ENCODE data around the gene KLHL33.
"Not testable (repeated sequence)": the region's sequence is repeated elsewhere in the genome, so short reads cannot be mapped to it uniquely, and the experiment has no call there.

The KLHL33 gene

DNA sequence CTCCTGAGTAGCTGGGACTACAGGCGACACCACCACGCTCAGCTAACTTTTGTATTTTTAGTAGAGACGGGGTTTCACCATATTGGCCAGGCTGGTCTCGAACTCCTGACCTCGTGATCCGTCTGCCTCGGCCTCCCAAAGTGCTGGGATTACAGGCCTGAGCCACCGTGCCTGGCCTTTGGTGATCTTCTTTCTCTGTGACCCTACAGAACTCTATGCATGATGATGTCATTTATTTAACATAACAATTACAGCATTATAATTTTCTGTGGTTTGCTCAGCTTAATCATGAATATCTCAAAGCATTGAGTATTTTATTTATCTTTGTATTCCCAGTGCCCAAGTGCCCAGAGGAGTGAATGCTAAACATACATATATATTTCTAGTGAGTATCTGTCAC lies 16.9 kb upstream of the KLHL33 start:
- DNase-seq: not testable (repeated sequence)

DNA sequence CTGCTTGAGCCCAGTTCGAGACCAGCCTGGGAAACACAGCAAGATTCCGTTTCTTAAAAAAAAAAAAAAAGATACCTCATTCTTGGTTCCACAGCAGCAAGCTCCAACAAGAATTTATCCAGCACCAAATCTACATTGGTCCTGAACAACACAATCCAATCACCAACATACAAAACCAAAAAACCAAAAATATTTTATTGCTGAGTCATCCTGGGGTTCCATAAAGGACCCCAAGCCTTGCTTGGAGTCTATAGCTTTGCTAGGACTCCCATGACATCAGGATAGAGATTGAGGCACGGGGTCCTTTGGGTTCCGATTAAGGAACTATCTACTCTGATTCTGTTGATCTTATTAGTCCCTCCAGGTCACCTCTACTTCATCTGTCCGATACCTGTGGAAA lies 10.9 kb upstream of the KLHL33 start:
- DNase-seq: no peak

DNA sequence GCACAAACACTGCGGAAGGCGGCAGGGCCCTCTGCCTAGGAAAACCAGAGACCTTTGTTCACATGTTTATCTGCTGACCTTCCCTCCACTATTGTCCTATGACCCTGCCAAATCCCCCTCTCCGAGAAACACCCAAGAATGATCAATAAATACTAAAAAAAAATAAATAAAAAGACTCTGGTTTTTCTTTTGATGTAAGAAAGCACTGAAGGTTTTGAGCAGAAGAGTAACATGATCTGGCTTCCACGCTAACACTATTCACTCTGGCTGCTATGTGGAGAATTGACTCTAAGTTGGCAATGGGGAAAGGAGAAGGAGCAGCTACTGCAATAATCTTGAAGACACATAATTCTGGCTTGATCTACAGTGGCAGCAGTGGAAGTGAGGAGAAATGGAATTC lies 7.7 kb upstream of the KLHL33 start:
- DNase-seq: not testable (repeated sequence)

DNA sequence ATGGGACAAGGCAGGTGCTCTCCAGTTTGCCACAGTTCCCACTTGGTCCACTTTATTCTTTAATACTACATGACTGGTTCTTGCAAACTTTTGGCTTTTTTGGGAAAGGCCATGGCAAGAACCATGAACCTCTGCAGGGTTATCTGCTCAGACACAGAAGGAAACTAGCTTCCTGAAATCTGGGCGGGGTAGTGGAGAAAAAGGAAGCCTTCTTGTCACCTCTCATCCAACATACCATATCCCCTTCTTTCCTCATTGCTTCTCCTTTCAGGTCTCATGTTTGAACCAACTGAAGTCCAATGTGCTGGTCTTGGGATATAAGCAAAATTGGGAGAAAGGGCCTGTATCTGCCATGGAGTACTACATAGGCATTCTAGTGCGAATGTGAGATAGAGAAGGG lies 5.5 kb upstream of the KLHL33 start:
- no peak for DNase-seq

DNA sequence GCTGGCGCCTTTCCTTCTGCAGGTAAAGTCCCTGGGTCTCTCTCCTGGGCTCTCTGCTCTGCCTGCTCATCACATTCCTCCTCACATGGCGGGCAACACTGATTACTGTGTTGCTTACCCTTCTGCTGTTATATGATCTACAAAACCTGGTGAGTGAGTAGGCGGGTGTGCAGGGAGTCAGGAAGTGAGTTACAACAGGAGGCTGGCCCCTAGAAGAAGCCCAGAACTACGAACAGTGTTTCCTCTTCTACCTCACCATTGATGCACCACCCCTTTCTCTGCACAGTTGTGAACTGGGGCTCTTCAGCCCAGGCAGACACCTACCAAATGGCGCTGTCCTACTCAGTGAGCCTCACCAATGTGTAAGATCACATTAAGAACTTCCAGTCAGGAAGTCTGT lies 4.9 kb upstream of the KLHL33 start:
- DNase-seq: peak; percentile 41

DNA sequence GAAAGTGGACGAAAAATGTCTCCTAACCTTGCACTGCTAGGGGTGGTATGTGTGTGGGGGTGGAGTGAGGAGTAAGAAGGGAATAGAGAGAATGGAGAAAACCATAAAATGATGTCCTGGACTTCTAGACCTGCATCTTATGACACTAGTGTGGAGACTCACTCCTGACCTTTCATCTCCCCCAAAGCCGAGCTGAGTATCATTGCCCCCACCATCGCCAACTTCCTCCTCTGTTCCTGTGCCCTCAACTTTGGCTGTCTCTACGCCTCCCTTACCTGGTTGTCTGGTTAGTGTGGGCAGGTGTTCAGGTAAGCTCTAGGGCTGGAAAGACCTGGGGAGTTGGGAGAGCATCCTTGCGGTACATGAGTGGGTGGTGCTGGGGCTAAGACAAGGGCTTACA lies 4.5 kb upstream of the KLHL33 start:
- no peak for DNase-seq

DNA sequence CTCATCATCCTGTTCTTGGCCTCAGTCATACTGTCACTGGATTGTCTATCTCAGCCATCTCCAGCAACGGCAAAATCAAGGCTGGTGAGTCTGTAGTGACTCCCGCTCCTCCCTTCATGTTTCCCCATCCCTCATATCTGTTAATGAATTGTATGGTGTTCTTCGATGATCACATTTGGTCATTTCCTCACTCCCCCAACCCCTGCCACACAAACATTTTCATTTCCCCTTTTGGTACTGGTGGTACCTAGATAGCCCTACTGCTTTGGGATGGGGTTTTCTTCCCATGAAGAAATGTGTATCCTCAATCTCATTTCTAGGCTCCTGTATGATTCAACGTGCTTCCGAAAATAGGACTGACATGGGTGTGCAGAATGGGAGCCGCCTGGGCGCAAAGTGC lies 2.7 kb upstream of the KLHL33 start:
- DNase-seq: no peak

DNA sequence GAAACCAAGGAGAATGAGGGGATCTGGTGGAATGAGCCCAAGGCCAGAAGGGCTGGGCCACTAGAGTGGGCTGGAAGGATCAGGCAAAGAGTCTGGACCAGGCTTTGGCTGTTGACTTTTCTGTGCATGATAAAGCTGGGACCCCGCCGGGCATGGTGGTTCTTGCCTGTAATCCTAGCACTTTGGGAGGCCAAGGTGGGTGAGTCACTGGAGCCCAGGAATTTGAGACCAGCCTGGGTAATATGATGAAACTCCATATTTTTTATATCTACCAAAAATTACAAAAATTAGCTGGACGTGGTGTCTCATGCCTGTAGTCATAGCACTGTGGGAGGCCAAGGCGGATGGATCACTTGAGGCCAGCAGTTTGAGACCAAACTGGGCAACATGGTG lies 393 bp upstream of the KLHL33 start:
- no peak for DNase-seq

DNA sequence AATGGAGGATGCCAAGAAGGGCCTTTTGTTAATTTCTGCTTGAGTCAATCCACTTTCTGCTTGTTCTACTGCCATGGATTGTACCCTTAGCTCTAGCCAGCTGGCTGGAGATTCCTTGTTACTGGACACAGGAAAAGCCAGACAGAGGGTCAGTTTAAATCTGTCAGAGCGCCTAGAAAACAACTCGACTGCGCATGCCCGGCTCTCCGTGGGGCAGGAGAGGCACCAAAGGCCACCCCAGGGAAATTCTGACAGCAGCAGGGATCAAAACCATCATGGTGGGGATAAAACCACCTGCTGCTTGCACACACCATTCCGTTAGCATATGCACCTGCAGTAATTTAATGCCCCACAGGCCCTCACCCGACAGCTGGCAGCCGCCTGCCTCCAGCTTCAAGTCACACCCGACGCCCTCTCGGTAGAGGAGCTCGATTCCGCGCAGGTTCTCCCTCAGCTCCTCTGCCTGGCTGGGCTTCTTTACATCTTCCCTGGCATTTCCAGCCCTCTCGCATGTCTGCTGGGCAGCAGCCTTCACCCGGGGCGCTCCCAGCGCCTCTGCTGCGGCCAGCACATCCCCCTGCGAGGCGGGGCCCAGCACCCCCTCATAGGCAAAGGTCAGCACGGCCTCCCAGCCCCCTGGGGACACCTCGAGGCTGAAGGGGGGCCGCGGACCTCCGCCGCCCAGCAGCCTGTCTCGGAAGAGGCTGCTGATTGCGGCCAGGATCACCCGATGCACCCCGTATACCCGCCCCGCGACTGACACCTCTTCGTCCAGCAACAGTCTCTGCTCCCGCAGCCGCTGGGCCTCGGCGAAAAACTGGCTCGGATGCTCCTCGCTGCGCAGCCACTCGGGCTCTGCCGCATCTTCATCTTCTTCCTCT lies 1.0 kb downstream of the KLHL33 start:
- no peak for DNase-seq

DNA sequence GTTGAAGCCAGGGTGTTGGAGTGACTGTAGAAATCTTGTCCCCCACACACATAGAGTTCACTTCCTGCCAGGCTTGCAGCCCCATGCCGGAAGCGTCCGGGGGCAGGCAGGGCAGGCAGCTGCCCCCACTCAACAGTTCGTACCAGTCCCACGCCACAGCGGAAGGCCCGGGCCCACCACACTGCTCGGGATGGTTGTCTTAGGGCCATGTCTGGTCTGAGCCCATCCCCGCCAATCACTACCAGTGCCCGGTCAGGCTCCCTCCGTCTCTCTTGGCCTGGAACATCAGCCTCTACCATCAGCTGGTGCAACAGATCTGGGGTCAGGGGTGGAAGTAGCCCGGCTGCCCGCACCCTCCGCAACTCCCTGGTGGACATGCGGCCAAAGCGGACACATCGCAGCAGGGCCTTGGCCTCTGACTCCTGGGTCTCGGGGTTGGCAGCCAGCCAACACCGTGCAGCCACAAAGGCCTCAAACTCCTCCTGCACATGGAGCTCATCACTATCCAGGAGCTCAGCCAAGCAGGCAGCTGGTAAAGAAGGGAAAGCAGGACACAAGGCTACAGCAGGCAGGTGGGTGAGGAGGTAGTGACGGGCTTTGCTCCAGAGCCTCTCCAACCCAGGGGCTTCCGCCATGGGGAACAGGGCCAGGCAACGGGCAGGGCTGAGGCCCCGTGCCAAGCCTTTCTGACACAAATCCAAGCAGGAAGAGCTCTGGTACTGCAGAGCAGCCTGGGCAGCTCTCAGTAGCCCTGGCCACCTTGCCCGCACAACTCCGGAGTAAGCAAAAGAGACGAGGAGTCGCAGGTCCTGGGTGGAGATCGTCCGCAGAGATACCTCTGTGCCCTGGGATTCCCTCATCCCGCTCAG lies 5.9 kb downstream of the KLHL33 start:
- DNase-seq: no peak

DNA sequence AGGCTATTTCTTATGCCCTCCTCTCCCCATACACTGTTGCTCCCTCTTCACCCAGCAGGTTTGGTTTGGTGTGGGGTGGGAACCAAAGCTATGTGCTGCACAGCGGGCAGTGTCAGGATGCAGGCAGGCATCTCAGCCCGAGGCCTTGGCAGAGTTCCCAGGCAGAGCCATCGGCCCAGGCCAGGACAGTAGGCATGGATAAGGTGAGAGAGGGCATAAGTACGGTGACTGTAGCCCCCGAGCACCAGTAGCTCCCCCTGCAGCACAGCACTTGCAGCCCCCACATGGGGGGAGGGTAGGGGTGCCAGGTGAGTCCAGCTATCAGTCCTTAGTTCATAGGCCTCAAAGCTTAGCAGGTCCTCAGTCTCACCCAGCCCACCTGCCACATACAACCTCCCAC lies 7.2 kb downstream of the KLHL33 start:
- no peak for DNase-seq

DNA sequence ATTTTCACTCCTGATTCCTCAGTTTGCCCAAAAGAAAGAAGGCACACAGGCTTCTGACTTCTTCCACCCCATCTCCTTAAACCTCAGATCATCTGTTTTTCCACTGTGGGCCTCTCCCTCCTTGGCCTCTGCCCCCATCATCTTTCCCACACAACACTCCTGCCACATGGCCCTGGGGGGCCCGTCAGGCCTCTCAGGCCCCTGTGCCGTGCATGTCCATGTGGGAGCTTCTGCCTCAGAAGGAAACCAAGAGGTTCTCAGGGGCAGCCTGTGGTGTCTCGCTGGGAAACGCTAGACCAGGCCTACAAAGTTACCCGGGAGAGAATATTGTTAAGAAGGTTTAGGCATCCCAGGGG lies 8.0 kb downstream of the KLHL33 start:
- no peak for DNase-seq

DNA sequence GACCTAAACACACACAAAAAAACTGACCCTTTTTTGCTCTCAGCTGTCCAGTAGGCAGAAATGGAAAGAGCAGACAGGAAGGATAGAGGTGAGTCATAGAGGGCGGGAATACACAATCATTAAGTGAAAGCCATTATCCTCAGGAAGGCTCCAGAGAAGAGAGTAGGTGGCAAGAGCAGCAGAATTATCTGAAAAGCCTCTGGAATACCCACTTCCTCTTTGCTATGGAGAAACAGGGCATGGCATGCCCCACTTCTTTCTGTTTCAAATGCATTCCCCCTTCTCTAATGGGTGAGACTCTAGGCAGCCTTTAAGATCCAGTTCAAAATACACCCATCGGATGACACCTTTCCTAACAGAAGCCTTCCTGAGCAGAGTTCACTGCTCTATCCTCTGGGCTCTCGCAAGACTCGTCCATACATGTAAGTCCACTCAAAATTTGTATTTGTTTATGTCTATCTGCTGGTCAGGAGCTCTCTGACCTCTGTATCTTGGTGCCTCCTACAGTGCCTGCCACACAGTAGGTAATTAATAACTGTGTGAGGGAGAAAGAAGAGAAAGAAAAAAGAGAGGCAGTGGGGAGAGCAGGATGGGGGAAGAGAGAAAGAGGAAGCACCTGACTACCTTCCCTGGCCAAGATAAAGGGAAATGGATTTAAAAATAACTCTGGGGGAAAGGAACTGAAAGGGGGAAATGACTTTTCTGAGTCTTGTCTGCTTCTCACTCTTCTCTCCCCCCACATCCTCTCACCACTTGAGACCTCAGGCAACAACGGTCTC lies 8.5 kb downstream of the KLHL33 start:
- DNase-seq: no peak

DNA sequence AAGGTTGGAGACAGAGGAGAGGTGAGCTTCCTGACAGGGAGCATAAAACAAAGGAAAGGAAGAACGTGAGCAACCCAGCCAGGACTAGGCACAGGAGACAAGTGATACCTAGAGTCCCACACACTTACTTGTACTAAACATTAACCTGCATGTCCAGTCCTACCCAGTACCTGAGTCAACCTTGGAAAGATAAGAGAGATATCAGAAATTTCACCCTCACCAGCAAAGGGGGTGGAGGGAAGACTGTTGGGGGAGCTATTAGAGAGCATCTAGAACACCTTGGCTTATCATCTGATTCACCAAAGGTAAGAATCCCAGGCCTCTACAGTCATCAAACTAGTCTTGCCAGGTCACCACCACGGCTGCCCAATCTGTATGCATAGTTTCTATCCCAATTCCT lies 11.1 kb downstream of the KLHL33 start:
- DNase-seq: no peak

DNA sequence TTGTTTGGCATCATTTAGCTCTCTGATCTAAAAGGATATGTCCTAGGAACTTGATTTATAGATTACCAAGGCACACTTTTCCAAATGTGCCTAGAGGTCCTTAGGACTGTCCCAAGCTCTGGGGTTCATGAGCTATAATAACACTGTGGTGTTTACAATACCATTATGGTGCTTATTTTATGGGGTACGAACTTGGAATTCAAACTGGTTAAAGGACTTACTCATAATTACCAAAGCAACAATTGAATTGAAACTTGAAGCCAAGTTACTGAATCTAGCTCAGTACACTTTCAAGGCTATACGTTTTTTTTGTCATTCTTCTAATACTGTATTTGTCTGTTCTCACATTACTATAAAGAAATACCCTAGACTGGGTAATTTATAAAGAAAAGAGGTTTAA lies 13.1 kb downstream of the KLHL33 start:
- no peak for DNase-seq

DNA sequence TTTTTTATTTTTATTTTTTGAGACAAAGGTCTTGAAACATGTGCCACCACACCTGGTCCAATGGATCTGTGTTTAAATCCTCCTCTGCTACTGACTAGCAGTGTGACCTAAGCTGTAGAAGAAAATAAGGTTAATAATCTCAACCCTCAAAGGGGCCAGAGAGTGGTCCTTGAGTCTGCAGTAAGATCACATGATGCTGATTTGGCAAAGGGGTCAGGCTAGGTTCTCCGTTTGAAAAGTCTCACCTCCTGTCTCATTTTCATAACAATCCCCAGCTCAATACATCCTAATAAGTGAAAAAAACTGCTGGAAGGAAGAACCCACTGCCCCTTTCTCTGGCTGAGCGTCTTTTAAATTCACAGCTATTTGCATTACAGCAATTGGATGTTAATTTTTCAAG lies 14.7 kb downstream of the KLHL33 start:
- no peak for DNase-seq

DNA sequence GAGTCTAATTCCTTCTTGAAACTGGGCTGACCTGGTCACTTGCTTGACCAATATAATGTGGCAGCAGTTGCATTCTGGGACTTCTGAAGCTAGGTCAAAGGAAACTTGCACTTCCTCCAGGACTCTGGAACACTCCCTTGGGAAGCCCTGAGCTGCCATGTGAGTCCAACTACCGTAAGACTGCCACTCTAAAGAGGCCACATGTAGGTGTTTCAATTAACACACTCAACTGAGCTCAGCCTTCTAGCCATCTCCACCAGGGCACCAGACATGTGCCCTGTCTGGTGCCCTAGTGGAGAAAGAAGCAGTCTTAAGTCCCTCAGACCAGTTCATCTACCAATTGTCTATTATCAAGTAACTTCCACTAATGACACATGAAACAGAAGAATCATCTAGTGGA lies 16.5 kb downstream of the KLHL33 start:
- DNase-seq: no peak

DNA sequence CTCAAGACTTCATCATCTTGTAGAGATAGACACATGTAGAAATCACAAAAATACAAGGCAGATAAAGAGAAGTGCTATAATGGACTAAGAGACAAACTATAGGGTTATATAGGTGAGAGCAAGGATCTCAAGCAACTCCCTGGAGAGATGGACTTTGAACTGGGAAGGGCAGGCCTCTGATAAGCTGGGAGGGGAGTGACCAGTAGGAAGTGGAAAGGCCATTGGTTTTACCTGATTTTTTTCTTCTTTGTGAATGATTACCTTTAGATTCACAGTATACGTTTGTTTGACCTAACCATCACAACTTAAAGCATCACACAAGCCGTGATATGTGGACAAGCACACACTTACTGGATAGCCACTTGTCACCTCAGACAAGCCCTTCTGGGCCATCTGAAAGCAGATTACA lies 17.5 kb downstream of the KLHL33 start:
- no peak for DNase-seq

DNA sequence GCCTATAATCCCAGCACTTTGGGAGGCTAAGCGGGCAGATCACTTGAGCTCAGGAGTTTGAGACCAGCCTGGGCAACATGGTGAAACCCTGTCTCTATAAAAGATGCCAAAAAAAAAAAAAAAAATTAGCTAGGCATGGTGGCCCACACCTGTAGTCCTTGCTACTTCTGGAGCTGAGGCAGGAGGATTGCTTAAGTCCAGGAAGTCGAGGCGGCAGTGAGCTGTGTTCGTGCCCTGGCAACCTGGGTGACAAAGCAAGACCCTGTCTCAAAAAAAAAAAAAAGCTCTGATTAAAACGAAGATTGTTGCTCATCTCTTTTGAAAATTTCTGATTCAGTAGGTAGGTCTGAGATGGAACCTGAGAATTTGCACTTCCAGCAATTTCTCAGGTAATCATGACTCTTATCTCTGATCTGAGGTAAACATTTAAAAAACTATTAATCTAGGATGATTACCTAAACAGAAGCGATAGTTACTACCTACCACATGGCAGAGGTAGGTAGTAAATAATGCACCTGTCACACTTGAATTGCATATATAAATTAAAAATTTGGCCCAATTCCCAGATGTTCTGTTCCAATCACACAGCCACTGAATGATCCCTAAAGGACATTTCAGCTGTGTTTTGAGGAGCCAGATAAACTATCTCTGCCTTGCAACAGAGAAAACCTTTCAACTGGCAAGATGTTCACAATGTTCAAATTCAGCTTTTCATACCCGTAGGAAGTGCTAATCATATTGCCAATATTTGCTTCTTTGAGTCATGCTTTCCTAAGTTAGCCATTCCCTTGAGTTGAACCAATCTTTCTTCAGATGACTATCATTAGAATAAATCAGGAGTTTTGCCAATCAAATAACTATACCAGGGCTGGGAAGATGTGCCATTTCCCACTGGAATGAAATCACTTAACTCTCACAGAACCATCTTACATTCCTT lies 18.4 kb downstream of the KLHL33 start:
- DNase-seq: no peak

DNA sequence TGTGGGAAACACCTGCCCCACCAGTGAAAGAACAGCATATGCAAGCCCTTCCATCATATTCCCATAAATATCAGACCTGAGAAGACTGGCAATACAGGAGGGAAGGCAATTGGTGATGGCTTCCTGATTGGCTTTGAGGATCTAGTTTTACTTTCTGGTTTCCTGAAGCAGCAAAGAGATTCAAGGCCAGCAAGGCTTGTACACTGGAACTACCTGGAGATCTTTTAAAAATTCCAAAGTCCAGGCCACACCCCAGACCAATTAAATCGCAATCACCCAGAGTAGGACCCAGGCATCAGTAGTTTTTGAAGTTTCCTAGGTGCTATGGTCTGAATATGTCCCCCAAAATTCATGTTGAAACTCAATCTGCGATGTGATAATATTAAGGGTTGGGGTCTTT lies 19.7 kb downstream of the KLHL33 start:
- DNase-seq: no peak

DNA sequence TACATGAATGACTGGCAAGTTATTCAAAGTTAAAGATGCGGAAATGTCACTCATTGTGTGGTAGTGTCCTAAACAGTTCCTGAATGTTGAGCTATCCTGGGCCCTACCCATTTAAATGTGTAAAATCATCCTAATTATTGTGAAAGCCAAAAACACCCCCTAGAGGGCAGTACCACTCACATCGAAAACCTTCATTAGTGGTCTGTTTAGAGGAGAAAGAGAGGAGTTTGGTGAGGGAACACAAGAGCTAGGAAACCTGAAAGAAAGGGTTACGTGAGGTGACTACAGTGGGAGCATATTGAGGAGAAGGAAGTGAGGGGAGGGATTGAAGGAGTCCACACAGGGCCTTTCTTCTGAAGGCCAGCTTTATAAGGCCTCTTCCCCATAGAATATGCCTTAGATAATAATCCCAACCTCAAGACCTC lies 20.2 kb downstream of the KLHL33 start:
- peak; percentile 29 for DNase-seq

DNA sequence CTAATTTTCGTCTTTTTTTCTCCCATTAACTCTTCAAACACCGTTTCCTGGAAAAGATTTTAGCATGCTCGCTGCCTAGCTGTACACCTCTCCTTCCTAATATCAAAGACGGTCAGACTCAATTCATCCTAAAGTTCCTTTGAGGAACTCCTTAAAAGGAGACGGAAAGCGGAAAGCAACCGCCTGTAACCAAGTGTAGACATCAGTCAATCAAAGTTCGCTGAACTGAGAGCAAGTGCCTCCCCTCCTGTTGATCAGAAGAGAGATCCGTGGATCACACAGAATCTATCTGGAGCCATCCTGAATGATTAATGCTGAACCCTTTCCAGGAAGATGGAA lies 22.3 kb downstream of the KLHL33 start:
- DNase-seq: peak; percentile 38

All from activated CD4-positive, alpha-beta T cell treated with anti-CD3 and anti-CD28 coated beads for 48 hours (primary cell).